ENCODE results near the gene PITPNB.

Gene PITPNB

DNA sequence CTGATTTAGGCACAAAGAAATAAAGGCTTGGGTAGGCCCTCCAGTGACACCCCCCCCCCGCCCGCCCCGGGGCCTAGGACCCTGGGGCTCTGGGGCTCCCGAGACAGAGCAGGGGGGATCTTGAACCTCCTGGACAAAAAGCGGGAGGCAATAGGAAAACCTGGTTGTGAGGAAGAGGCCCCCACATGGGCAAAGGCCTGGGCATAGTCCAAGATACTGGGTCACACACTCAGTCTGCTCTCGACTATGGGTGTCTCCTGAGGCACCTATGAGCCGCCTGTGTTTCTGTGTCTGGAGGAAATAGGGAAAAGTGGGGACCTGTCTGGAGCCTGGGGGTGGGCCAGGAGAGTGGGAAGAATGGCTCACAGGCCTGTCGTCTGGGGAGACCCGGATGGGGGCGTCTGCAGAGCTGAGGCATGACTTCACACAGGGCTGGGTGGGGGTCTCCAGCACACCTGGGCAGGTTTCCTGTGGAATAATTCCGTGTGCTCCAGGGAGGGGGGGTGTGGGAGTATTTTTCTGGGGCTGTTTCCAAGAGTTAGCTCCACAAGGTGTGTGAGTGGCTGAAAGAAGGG is 115.1 kb downstream of the PITPNB start:
- no peak for DNase-seq (ENCODE audit: low read depth, low spot score)

GRCh38 chr22:27802346-27803073 is 116.5 kb downstream of the PITPNB start:
- no peak for DNase-seq (ENCODE audit: low read depth, low spot score)
